ENCODE measurements around the gene NPIPB4. TPM values are rescaled to one million over a fixed set of nuclear protein-coding genes. Genes with fewer than 3 reads are reported as not detected.
"Not testable (repeated sequence)": the region's sequence is repeated elsewhere in the genome, so short reads cannot be mapped to it uniquely, and the experiment has no call there.

The NPIPB4 gene
- total RNA-seq, 1 donor: 43.4 TPM

DNA sequence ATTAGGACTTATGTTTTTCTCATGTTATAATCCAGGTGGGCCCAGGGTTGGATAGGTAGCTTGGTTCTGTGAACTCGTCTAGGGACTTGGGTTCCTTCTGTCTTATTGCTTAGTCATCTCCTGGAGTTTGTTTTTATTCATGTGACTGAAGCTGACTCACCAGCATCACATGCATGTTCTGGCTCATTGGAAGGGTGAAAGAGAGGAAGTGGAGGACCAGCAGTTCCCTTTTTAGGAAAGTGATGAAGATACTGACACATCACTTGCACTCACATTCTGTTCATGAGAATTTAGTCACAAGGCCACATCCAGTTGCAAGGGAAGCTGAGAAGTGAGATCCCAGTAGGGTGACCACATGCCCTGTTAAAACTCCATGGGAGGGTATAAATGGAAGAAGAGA, 67.0 kb downstream of the NPIPB4 start:
- DNase-seq (ENCODE audit: low read depth in 2 of 3, low spot score in 2 of 3): not testable (repeated sequence)

Small RNAs within 50 kb of the gene (small RNA-seq; reads per million reads assigned to genes)
- not detected for gene AC092375.3

Other genes starting within 250 kb of the NPIPB4 start
- gene IGSF6, start 205.1 kb downstream of the NPIPB4 start, total RNA-seq: 0.54 TPM
- under 0.01 TPM for gene OTOA, start 193.8 kb downstream of the NPIPB4 start, total RNA-seq
- gene UQCRC2, start 95.6 kb upstream of the NPIPB4 start, total RNA-seq: 138 TPM
- gene PDZD9, start 143.4 kb upstream of the NPIPB4 start, total RNA-seq: not detected
- gene MOSMO, start 150.4 kb upstream of the NPIPB4 start, total RNA-seq: 8.6 TPM
- not detected for gene VWA3A, start 234.8 kb upstream of the NPIPB4 start, total RNA-seq